DMS79 (cell line): Measurements from ENCODE around the gene CIROP.
A peak's percentile ranks its signal among the peaks of the same experiment; 100 is the strongest.

ENCODE experiments used
- DNase-seq: peaks from one replicate; lab custom pipeline; 2025; lab: John Stamatoyannopoulos, UW

Gene CIROP

DNA sequence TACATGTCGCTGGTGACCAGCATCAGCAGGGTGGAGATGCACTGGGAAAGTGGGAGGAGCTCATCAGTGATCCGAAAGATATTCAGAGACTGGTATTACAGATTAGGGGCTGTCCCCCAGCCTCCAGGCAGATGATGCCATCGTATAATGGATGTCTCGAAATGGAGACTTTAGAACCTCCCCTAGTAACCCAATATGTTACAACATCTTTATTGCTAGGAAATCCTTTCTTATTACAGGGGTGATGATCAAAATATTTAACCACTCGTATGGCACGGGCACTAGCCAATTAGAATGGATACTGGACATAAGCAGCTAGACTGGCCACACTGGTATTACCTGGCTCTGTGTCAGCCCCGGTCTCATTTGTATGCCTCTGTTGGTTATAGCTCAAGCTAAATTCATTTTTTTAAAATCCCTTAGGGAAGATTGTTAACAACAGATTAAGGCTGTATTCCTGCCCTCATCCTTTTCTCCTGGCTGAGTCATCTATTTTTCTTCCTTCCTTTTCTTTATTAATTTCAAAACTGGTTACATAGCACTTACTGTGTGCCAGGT is 25.0 kb upstream of the CIROP start:
- no peak for DNase-seq

DNA sequence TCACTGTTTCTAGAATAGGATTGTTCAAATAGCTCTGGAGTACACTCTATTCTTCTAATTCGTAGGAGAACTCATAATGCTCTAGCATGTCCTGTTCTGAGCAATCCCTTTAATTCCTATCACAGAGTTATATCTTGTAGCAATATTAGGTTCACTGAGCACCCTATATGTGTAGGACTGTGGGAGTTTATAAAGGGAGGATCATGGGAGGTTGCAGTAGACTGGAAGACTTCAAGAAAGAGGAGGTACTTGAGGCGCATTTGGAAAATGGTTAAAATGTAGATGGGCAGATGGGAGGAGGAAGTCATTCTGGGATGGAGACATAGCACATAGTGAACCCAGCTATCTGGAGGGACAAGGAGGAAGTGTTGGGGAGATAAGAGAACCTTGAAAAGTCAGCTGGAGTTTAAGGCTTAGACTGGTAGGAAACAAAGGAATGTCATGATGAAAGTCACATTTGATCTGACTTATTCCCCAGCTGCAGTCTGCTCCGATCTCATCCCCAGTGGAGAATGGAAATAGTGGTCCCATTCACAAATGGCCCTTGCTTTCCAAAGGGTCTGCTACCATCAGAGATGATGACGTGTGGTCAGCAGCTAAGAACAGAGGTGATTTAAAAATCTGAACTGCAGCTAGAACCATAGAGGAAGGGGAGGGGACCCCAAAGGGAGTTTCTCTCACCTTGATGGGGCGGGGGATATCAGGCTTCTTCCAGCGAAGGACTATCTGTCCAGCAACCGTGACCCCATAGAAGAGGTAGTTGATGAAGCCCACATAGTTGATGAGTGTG is 24.4 kb upstream of the CIROP start:
- DNase-seq = no peak

DNA sequence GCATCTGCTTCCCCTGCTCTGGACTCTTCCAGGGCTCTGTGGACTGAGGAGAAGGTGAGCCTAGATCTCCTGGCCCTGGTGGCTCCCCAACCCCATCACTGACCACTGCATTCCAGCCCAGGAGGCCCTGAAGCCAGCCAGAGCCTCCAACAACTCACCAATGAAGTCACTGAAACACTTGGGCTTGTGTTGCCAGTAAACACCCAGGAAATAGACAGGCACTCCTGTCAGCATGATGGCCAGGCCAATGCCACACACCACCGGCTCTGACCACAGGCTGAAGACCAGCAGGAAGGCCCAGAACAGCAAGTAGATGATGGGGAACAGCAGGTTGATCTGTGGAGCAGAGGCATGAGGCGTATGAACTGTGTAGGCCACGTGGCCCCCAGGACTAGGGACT is 23.1 kb upstream of the CIROP start:
- DNase-seq = no peak

GRCh38 chr14:23126548-23127278 is 21.9 kb upstream of the CIROP start:
- no peak for DNase-seq

GRCh38 chr14:23125933-23126524 is 21.2 kb upstream of the CIROP start:
- no peak for DNase-seq

- DNase-seq = no peak
Observed at GRCh38 chr14:23125011-23125410, 20.2 kb upstream of the CIROP start.

DNA sequence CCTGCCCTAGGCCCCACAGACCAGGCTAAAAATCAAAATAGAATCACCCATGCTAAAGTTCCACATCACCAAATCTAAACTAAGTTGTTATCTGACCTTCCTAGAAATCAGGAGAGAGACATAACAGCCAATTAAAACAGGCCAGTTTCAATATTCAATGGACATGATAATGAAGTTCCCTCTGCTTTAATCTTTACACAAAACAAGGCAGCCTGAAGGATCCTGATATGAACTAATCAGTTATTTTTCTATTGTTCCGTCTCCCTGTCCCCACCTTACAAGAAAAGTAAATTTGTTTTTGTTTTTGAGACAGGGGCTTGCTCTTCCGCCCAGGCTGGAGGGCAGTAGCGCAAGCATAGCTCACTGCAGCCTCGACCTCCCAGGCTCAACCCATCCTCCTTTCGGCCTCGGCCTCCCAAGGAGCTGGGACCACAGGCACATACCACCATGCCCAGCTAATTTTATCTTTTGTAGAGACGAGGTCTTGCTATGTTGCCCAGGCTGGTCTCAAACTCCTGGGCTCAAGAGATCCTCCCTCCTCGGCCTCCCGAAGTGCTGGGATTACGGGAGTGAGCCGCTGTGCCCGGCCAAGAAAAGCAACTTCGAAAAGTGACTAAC is 19.7 kb upstream of the CIROP start:
- DNase-seq = no peak

DNA sequence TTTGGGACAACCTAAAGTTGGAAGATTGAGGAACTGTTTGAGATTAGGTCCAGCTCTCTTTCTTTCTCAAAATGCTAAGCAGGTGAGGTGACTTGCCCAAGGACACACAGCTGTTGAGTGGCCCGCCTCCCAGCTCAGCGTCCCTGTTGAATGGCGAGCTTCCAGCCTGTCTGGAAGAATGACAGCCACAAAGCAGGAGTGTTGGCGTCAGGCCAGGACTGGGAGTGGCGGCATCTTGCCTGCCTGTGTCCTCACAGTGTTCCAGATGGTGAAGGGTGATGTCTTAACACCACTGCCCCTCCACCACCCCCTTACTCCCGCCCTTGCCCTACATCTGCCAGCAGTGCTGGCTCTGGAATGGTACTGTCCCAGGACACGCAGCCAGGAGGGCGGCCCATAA is 18.6 kb upstream of the CIROP start:
- peak; percentile 2 for DNase-seq

- no peak for DNase-seq
Observed at GRCh38 chr14:23122086-23122485, 17.3 kb upstream of the CIROP start.

- DNase-seq = no peak
Observed at GRCh38 chr14:23121361-23121771, 16.6 kb upstream of the CIROP start.

DNA sequence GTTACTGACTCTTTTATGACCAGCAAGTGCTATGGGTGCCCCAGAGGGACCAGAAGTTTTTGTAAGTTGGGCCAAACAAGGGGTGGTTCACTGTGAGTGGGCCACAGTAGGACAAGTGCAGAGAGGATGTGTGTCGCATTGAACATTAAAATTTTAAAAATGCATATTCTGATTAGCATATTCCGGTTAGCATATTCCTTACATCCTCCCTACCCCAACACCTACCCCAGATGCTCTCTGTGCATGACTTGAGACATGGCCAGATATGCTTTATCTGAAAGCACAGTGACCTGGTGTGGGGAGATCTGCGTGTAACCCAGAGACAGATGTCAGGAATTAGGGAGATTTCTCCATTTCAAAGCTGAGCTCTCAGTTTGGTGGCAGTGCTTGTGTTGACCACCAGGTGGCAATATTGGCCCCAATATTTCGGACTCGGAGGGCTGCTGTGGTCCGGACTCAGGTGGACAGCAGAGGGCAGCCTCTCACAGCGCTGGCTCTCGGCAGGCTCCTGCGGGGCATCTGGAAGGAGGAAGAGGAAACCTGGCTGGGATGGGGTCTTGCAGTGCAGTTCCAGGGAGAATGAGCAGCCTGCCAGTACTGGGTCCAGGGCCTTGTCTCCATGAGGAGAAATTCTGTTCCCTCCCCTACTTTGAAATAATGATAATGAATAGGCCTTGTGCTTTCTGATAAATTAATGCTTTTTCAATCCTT is 15.9 kb upstream of the CIROP start:
- peak; percentile 83 for DNase-seq

DNA sequence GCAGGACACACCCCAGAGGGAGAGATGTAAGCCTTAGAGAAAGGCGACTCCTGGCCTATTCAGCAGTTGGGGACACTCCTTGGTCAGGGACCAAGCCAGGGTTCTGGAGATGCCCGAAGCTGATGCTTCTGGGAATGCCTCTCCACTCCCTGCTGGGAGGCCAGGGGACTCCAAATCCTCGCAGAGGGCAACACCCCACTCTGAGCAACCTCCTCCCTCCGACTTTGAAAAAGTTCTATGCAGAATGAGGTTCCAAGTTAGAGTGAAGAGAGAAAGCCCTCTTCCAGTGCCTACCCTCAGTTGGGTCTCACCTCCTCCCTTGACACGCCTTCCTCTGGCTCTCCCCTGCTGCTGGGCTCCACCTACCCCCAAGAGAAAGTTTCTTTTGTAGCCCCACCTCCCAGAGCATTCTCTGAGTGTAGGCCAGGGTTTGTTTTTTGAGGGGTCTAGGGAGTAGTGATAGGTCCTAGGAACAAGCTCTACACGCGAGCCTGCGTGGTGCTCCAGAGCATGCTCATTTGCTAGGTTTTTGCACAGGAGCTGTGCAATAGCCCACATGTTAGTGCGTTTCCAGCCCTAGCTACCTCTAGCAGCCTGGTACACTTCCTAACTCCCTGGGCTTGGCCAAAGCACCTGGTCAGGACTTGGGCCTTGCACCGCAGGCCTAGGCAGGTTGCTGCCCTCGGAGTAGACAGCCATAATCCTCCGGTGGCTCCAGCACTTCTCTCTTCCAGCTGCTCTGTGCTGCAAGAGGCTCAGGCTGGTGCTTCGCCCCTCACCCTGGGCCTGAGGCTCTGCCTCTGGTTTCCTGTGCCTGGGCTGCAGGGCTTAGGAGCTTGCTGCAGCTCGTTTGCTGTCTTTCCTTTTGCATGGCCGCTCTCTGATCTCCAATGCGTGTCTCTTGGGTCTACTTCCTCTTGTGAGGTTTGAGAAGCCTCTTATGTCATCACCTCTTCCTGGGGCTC is 14.9 kb upstream of the CIROP start:
- DNase-seq = no peak

DNA sequence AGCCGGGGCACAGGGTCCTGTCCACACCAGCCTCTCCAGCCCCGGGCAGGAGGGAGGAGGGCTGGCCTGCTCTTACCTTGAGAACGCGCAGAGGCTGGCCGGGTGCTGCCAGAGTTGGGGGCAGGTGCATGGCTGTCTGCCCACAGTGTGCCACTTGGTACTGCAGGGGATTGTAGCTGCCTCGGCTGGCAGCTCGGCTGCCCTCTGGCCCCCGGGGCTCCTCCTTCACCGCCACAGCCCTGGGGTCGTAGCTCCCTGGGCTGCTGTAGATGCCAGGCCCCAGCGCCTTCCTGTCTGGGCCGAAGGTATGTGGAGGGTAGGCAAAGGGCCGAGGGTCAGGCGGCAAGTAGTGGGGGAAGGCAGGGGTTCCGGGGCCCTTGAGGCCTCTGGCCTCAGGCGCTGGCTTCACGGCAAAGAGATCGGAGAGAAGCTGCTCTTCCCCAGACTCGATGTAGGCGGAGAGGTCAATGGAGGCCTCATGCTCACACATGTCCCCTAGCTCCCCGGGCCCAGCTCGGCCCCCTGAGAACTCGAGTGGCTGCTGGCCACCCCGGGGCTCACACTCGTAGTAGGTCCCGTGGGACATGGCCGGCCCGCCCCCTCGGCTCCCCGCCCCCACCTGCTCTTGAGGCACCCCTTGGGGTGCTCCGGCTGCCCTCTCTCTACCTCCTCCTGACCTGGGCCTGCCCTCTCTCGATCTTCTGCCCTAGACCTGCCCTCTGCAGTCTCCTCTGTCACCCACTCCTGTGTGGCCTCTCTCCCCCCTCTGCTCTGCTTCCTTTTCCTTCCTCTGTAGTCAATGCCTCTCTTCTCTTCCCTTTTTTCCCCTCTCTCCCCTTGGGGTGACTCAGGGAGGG is 13.9 kb upstream of the CIROP start, which contains the start of gene CEBPE:
CEBPE (minus strand) TSS at position 750 of the 857 bp plus-strand sequence; CDS start at position 586, 164 bp downstream.
- DNase-seq = no peak

- no peak for DNase-seq
Observed at GRCh38 chr14:23117371-23118020, 12.7 kb upstream of the CIROP start.

- no peak for DNase-seq
Observed at GRCh38 chr14:23115918-23116317, 11.1 kb upstream of the CIROP start.

DNA sequence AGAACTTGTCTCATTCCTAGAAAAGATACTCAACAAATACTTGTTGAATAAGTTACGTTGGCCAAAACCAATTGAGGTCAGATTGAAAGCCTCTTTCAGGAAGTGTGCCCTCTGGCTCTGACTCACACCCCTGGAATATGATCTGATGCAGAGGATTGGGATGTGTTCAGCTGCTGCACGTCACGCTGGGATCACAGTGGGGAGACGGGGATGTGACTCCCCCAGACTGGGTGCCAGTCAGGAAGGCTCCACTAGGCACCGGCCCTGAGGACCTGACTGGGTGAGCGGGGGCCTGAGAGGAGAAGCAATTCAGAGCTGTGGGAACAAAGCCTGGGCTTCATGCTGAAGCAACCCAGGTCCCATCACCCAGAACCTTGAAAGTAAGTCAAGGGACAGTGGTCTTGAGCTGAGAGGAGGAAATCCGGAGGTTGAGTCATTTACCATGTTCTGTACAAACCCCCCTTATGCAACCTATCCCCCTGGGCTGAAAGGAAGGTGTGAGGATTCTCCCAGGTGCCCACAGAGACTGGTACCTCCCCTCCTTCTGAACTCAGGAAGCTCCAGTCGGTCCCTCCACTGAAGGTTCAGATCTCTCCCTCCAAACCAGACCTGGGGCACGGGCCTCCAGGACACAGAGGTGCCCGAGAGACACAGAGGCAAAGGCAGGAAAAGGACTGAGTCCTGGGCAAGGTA is 10.4 kb upstream of the CIROP start:
- DNase-seq = peak; percentile 27

DNA sequence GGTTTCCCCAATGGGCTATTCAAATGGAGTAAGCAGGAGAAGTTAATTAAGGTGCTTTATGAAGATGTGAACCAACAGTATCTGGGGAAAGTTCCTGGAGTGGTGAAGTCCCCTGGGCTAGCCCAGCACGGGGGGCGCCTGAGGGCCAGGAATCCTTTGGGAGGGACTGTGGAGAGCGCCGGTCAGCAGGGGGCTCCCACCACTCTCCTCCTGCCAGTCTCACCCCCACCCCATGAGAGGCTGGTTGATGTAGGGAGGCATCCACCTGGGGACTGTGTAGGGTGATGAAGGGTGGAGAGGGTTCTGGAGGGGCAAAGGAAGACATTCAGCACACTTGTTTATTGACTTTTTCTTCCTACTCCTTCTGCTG is 9.9 kb upstream of the CIROP start:
- DNase-seq = no peak

- no peak for DNase-seq
Observed at GRCh38 chr14:23114120-23114458, 9.3 kb upstream of the CIROP start.
